Stomach (tissue), 4 donors: Measurements from ENCODE around the gene PROZ.

Experiments used
- CTCF ChIP-seq, 7 experiments: fragments of 450-650 bp in 4 of 7; fragments of 200-600 bp in 3 of 7; sonication (generic) in 3 of 7; IDR thresholded peaks; one replicate each; pipeline ENCODE4 v1.5.1; 2016 to 2019; ENCODE audit warnings: antibody characterized with exemption in 7 of 7, control low read depth in 2 of 7, mild to moderate bottlenecking in 1 of 7
- EP300 ChIP-seq: sonication (generic); formaldehyde crosslinking; IDR thresholded peaks from one replicate; pipeline ENCODE4 v1.6.1; 2017; ENCODE audit warnings: antibody characterized with exemption
- POLR2A ChIP-seq, 4 donors: fragments of 450-650 bp; IDR thresholded peaks; one replicate each; pipeline ENCODE4 v1.6.1; 2016; ENCODE audit warnings: antibody characterized with exemption in 4 of 4, control low read depth in 2 of 4, mild to moderate bottlenecking in 1 of 4, moderate library complexity in 1 of 4
- POLR2AphosphoS5 ChIP-seq, 3 donors: sonication (generic); formaldehyde crosslinking; IDR thresholded peaks; one replicate each; pipeline ENCODE4 v1.6.1; 2016; ENCODE audit warnings: antibody characterized with exemption in 3 of 3

DNA sequence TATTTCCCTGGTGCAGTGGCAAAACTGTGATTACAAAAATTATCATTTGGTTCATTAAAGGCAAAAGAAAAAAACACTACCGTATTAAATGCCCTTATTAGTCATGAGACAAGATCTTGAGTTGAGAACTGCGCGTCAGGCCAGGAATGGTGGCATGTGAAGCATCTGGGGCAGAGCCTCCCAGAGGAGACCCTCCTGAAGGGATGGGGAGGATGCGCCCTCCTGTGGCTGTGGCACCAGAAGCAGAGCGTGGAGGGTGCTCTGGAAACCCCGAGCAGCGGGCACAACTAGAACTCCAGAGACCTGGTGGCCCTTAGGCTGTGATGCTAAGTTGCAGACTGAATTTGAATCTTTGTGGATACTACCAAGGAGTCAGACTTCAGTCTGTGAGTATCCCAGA lies 62.4 kb downstream of the PROZ start:
- TF ChIP-seq CTCF (IDR thresholded peaks at IDR 0.05) (no peak), POLR2A (IDR thresholded peaks at IDR 0.05) (no peak), EP300 (no peak), POLR2AphosphoS5 (IDR thresholded peaks at IDR 0.05) (no peak)
